Keratinocyte (primary cell): ENCODE data around the gene DNAJB5.

Experiments used
- EZH2 ChIP-seq: IDR thresholded peaks from one replicate; pipeline ENCODE4 v1.6.1; 2012; ENCODE audit warnings: inconsistent platforms, mild to moderate bottlenecking, low read length, moderate library complexity
- TF ChIP-seq, protein P1 (sequence below), 3 experiments: IDR thresholded peaks in 1 of 3; conservative IDR thresholded peaks in 1 of 3; optimal IDR thresholded peaks in 1 of 3; 2 replicates in 2 of 3; 3 replicates in 1 of 3; pipeline versions ENCODE3 to v1.5.1; 2011; ENCODE audit warnings: low read length in 3 of 3, mild to moderate bottlenecking in 3 of 3, moderate library complexity in 2 of 3, control low read depth in 1 of 3, inconsistent platforms in 1 of 3; ENCODE audit not compliant: insufficient read depth in 2 of 3; ENCODE audit errors: extremely low read depth in 1 of 3

DNA sequence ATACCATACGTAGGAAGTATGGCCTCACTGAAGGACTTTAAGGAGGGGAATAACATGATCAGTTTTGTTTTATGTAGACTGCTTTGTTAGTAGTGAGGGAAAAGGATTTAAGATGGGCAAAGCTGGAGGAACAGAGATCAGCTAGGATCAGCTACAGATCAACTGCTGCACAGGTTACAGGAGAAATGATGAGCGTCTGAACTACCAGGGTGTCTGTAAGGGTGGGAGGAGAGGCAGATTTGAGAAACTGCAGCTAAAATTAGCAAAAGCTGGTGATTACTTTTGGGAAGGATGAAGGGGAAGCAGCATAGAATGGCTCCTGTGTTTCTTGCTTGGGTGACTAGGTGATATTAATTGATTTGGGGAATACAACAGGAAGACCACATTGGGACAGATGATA is 43.6 kb downstream of the DNAJB5 start:
- TF ChIP-seq, protein P1, sequence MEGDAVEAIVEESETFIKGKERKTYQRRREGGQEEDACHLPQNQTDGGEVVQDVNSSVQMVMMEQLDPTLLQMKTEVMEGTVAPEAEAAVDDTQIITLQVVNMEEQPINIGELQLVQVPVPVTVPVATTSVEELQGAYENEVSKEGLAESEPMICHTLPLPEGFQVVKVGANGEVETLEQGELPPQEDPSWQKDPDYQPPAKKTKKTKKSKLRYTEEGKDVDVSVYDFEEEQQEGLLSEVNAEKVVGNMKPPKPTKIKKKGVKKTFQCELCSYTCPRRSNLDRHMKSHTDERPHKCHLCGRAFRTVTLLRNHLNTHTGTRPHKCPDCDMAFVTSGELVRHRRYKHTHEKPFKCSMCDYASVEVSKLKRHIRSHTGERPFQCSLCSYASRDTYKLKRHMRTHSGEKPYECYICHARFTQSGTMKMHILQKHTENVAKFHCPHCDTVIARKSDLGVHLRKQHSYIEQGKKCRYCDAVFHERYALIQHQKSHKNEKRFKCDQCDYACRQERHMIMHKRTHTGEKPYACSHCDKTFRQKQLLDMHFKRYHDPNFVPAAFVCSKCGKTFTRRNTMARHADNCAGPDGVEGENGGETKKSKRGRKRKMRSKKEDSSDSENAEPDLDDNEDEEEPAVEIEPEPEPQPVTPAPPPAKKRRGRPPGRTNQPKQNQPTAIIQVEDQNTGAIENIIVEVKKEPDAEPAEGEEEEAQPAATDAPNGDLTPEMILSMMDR (optimal IDR thresholded peaks at IDR 0.05 in 1 of 3, IDR thresholded peaks at IDR 0.05 in 1 of 3, conservative IDR thresholded peaks at IDR 0.05 in 1 of 3; ENCODE audit: extremely low read depth in 1 of 3, insufficient read depth in 2 of 3, low read length in 3 of 3) = no peak
- no peak for TF ChIP-seq EZH2
